ENCODE measurements around the gene GAL3ST1. TPM values are rescaled to one million over a fixed set of nuclear protein-coding genes. Genes with fewer than 3 reads are reported as not detected.

The GAL3ST1 gene
- total RNA-seq, 1 donor from 2014 or later = 5.0 TPM

GRCh38 chr22:30521368-30522156 lies 52.9 kb downstream of the GAL3ST1 start:
- Mint-ChIP-seq H3K9me3 (no peaks in the 10 kb centered on the region), H3K36me3 (no peaks in the 10 kb centered on the region), H3K27ac (no peak overlapping the region), H3K4me1 (ENCODE audit: unreplicated experiment) (no peaks in the 10 kb centered on the region), H3K27me3 (peaks cover 4% of the 10 kb centered on the region), H3K4me3 (no peak overlapping the region)
- TF ChIP-seq CTCF (conservative IDR thresholded peaks at IDR 0.05) = no peak
- DNase-seq (ENCODE audit: extremely low spot score, unreplicated experiment) = no peak

GRCh38 chr22:30519842-30520425 lies 54.5 kb downstream of the GAL3ST1 start:
- Mint-ChIP-seq H3K4me1 (ENCODE audit: unreplicated experiment) (no peaks in the 10 kb centered on the region), H3K27ac (no peak overlapping the region), H3K27me3 (peaks cover 10% of the 10 kb centered on the region), H3K9me3 (no peaks in the 10 kb centered on the region), H3K36me3 (no peaks in the 10 kb centered on the region), H3K4me3 (no peak overlapping the region)
- no peak for TF ChIP-seq CTCF (conservative IDR thresholded peaks at IDR 0.05)
- no peak for DNase-seq (ENCODE audit: extremely low spot score, unreplicated experiment)

DNA sequence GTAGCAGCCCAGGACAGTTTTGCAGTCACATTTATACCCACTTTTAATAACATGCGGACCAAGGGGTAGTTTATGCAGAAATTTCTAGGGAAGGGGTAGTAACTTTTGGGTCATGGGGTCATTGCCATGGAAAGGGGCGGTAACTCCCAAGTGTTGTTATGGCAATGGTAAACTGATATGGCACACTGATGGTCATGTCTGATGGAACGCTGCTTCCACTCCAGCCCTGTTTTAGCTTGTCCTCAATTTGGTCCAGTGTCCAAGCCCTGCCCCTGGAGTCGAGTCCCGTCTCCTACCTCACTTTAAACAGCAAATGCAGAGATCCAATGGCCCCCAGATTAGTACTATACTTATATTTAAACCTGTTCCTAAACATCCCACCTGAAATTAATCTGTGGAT lies 57.7 kb downstream of the GAL3ST1 start:
- no peaks in the 10 kb centered on the region for H3K9me3 Mint-ChIP-seq
- H3K36me3 Mint-ChIP-seq = no peaks in the 10 kb centered on the region
- H3K27me3 Mint-ChIP-seq = peaks cover 10% of the 10 kb centered on the region
- TF ChIP-seq CTCF (conservative IDR thresholded peaks at IDR 0.05) = no peak
- H3K4me1 Mint-ChIP-seq (ENCODE audit: unreplicated experiment) = no peaks in the 10 kb centered on the region
- DNase-seq (ENCODE audit: extremely low spot score, unreplicated experiment) = no peak
- H3K4me3 Mint-ChIP-seq = no peak overlapping the region
- no peak overlapping the region for H3K27ac Mint-ChIP-seq

- Mint-ChIP-seq H3K36me3 (no peaks in the 10 kb centered on the region), H3K4me1 (ENCODE audit: unreplicated experiment) (no peaks in the 10 kb centered on the region)
- TF ChIP-seq CTCF (conservative IDR thresholded peaks at IDR 0.05) = no peak
Measured at GRCh38 chr22:30516273-30516672, 58.2 kb downstream of the GAL3ST1 start.

DNA sequence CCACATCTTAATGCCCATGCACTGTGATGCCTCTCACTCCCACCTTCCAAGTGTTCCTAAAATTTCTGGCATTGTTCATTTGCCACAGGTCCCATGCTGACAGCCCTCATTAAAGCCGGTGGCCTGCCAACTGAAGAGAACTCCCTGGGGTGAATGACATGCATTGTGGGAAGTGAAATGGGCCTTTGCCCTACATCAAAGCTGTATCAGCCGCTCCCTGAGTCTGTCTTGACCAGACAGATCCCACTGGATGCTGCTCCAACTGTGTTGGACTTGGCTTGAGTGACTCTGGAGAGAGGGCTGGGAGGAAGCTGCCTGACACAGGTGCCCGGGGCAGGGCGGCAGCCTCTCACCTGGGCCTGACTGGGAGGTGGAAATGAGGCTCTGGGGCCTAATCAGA lies 60.2 kb downstream of the GAL3ST1 start:
- Mint-ChIP-seq H3K27me3 (peaks cover 6% of the 10 kb centered on the region), H3K4me1 (ENCODE audit: unreplicated experiment) (no peaks in the 10 kb centered on the region), H3K9me3 (no peaks in the 10 kb centered on the region), H3K4me3 (no peak overlapping the region), H3K36me3 (no peaks in the 10 kb centered on the region), H3K27ac (no peak overlapping the region)
- TF ChIP-seq CTCF (conservative IDR thresholded peaks at IDR 0.05) = no peak
- DNase-seq (ENCODE audit: extremely low spot score, unreplicated experiment) = no peak

More at GRCh38 chr22:30516273-30516672, 58.2 kb downstream of the GAL3ST1 start:
- H3K27me3 Mint-ChIP-seq = peaks cover 10% of the 10 kb centered on the region
- DNase-seq (ENCODE audit: extremely low spot score, unreplicated experiment) = no peak
- H3K27ac Mint-ChIP-seq = no peak overlapping the region
- H3K4me3 Mint-ChIP-seq = no peak overlapping the region
- H3K9me3 Mint-ChIP-seq = no peaks in the 10 kb centered on the region
